ENCODE data around the gene CFAP46.

CFAP46 gene

GRCh38 chr10:132942101-132943057 is at the start of gene CFAP46:
Gene CFAP46, minus strand, starts transcription at chr10:132942570. Its CDS starts 86 bp downstream, at chr10:132942484.
- DNase-seq: peak in 45 of 56 donors; percentile 17 to 74 (median 44)

GRCh38 chr10:132991706-132992432 is 49.5 kb upstream of the CFAP46 start:
- DNase-seq: no peak

GRCh38 chr10:132990684-132991545 is 48.5 kb upstream of the CFAP46 start:
- no peak for DNase-seq

GRCh38 chr10:132989476-132990415 is 47.4 kb upstream of the CFAP46 start:
- no peak for DNase-seq

- no peak for DNase-seq
These were observed 46.6 kb upstream of the CFAP46 start for GRCh38 chr10:132988988-132989387.

- peak in 40 of 56 donors; percentile 10 to 86 (median 47) for DNase-seq
These were observed 45.6 kb upstream of the CFAP46 start for GRCh38 chr10:132987671-132988571.

- DNase-seq: no peak
These were observed 44.6 kb upstream of the CFAP46 start for GRCh38 chr10:132986978-132987377.

GRCh38 chr10:132986576-132986975 is 44.2 kb upstream of the CFAP46 start:
- DNase-seq: no peak

GRCh38 chr10:132986076-132986475 is 43.7 kb upstream of the CFAP46 start:
- DNase-seq: no peak

- no peak for DNase-seq
These were observed 43.2 kb upstream of the CFAP46 start for GRCh38 chr10:132985546-132985900.

GRCh38 chr10:132984801-132985545 is 42.6 kb upstream of the CFAP46 start:
- no peak for DNase-seq

GRCh38 chr10:132984008-132984295 is 41.6 kb upstream of the CFAP46 start:
- peak in 2 of 56 donors; percentile 32 for DNase-seq

- no peak for DNase-seq
These were observed 41.1 kb upstream of the CFAP46 start for GRCh38 chr10:132983252-132984007.

GRCh38 chr10:132982301-132982989 is 40.1 kb upstream of the CFAP46 start:
- DNase-seq: peak in 1 of 56 donors; percentile 38

- no peak for DNase-seq
These were observed 39.4 kb upstream of the CFAP46 start for GRCh38 chr10:132981746-132982145.

GRCh38 chr10:132981173-132981555 is 38.8 kb upstream of the CFAP46 start:
- no peak for DNase-seq

All from amygdala (tissue), 56 donors.